ENCODE measurements around the gene HACD4.

The HACD4 gene

DNA sequence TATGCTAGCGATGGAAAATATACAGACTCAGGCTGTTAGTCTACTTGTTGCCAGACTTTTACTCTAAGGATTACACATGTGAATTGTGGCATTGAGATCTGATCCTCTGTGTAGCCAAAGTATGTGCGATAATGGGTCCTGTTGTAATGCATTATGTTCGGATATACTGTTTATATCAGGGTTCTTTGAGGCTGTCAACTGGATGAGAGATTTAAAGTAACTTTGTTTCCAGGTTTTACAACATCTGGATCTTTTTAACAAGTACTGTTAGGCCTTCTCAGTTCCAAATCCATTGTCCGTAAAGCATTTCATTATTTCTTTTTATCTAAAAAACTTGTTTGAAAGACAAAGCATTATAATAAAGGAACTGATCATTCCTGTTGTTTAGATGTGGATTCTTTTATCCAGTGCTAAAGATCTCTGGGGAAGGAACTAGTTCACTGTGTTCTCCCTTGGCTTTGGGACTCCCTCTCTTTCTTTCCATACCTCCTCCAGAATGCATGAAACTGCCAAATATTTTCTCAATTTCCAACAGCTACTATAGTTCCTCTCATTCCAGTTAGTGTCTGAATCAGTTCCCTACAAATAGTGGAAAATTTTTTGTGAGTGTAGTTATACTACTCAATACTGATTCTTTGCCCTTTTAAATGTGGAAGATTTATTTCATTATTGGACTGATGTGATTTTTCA, 68.8 kb downstream of the HACD4 start:
- DNase-seq = no peak

- DNase-seq = no peak
These were observed 80.7 kb downstream of the HACD4 start for GRCh38 chr9:20950707-20951106.
